Bronchial epithelial cell (primary cell): ENCODE results near the gene C14orf132. TPM values are rescaled to one million over a fixed set of nuclear protein-coding genes. Genes with fewer than 3 reads are reported as not detected.

Experiments used
- DNase-seq: peaks from one replicate; pipeline ENCODE4 v3.0.0-alpha.2; 2010; ENCODE audit warnings: low read depth
- FAIRE-seq: peaks from 2 replicates; lab custom pipeline; 2011; peaks lifted over from hg19 to GRCh38; lab: Jason Lieb, UNC
- H3K27me3 ChIP-seq: 2 replicates; pipeline ENCODE4 v1.5.1; 2011; ENCODE audit warnings: low read length; ENCODE audit not compliant: control insufficient read depth, insufficient read depth
- H3K36me3 ChIP-seq: 2 replicates; pipeline ENCODE4 v1.5.1; 2011; ENCODE audit warnings: low read length; ENCODE audit not compliant: control insufficient read depth, insufficient read depth
- H3K4me3 ChIP-seq: 2 replicates; pipeline ENCODE4 v1.5.1; 2011; ENCODE audit warnings: mild to moderate bottlenecking, low read depth, low read length, control low read depth
- CTCF ChIP-seq: IDR thresholded peaks from 2 replicates; pipeline ENCODE4 v1.5.1; 2011; ENCODE audit warnings: mild to moderate bottlenecking, moderate library complexity, low read length, control low read depth, inconsistent platforms; ENCODE audit not compliant: insufficient read depth, severe bottlenecking
- total RNA-seq: library from RNA; depleted of rRNA; stranded (reverse); fragments of >200 nt; gene quantifications from 2 replicates; pipeline ENCODE4 v1.2.1, GENCODE V29; 2014

Gene C14orf132
- total RNA-seq, 1 donor from 2014 or later: 1.1 TPM

- H3K27me3 ChIP-seq: peaks cover 16% of the 10 kb centered on the region
- H3K4me3 ChIP-seq: no peak overlapping the region
- TF ChIP-seq CTCF: no peak
- DNase-seq (no peak), FAIRE-seq (no peak)
- H3K36me3 ChIP-seq: no peaks in the 10 kb centered on the region
These were observed 49.3 kb downstream of the C14orf132 start for GRCh38 chr14:96088481-96088880.

- TF ChIP-seq CTCF: no peak
- no peak for DNase-seq
- FAIRE-seq: no peak
- Histone ChIP-seq H3K27me3 (peaks cover 16% of the 10 kb centered on the region), H3K4me3 (no peak overlapping the region), H3K36me3 (no peaks in the 10 kb centered on the region)
These were observed 49.7 kb downstream of the C14orf132 start for GRCh38 chr14:96088911-96089310.

- peaks cover 20% of the 10 kb centered on the region for H3K27me3 ChIP-seq
- DNase-seq: no peak
- no peak for FAIRE-seq
- TF ChIP-seq CTCF: no peak
- H3K36me3 ChIP-seq: no peaks in the 10 kb centered on the region
- H3K4me3 ChIP-seq: no peak overlapping the region
These were observed 50.2 kb downstream of the C14orf132 start for GRCh38 chr14:96089401-96089800.

GRCh38 chr14:96090441-96091148 lies 51.4 kb downstream of the C14orf132 start:
- Histone ChIP-seq H3K36me3 (no peaks in the 10 kb centered on the region), H3K4me3 (no peak overlapping the region), H3K27me3 (peaks cover 20% of the 10 kb centered on the region)
- FAIRE-seq (no peak), DNase-seq (no peak)
- no peak for TF ChIP-seq CTCF

- no peak overlapping the region for H3K4me3 ChIP-seq
- H3K36me3 ChIP-seq: no peaks in the 10 kb centered on the region
- no peak for TF ChIP-seq CTCF
- peaks cover 21% of the 10 kb centered on the region for H3K27me3 ChIP-seq
- FAIRE-seq: no peak
- no peak for DNase-seq
These were observed 52.1 kb downstream of the C14orf132 start for GRCh38 chr14:96091149-96091693.
